Hindlimb muscle (tissue), 1 donor: ENCODE measurements around the gene ZMYND10. TPM values are rescaled to one million over a fixed set of nuclear protein-coding genes. Genes with fewer than 3 reads are reported as not detected.

Experiments used
- polyA plus RNA-seq: library from polyadenylated mRNA; unstranded; fragments of 120-200 nt; gene quantifications from one replicate; pipeline ENCODE4 v1.2.1, GENCODE V29; 2013; ENCODE audit not compliant: insufficient read length

The ZMYND10 gene
- polyA plus RNA-seq, 1 donor, result 1.4 TPM

Other genes starting within 250 kb of the ZMYND10 start
- gene SEMA3F, start 190.4 kb downstream of the ZMYND10 start, polyA plus RNA-seq, result 13.0 TPM
- 0.37 TPM for gene GNAT1, start 154.1 kb downstream of the ZMYND10 start, polyA plus RNA-seq
- 3.3 TPM for gene SLC38A3, start 140.5 kb downstream of the ZMYND10 start, polyA plus RNA-seq
- gene GNAI2, start 109.5 kb downstream of the ZMYND10 start, polyA plus RNA-seq, result 187 TPM
- 43.9 TPM for gene SEMA3B, start 76.6 kb downstream of the ZMYND10 start, polyA plus RNA-seq
- 35.9 TPM for gene LSMEM2, start 66.6 kb downstream of the ZMYND10 start, polyA plus RNA-seq
- gene IFRD2, start 53.3 kb downstream of the ZMYND10 start, polyA plus RNA-seq, result 54.2 TPM
- gene HYAL3, start 46.3 kb downstream of the ZMYND10 start, polyA plus RNA-seq, result 1.3 TPM
- 9.5 TPM for gene NAA80, start 46.3 kb downstream of the ZMYND10 start, polyA plus RNA-seq
- 2.1 TPM for gene HYAL1, start 42.2 kb downstream of the ZMYND10 start, polyA plus RNA-seq
- 39.2 TPM for gene HYAL2, start 23.0 kb downstream of the ZMYND10 start, polyA plus RNA-seq
- 17.7 TPM for gene TUSC2, start 17.5 kb downstream of the ZMYND10 start, polyA plus RNA-seq
- gene RASSF1, start 4.9 kb downstream of the ZMYND10 start, polyA plus RNA-seq, result 36.3 TPM
- gene NPRL2, start 5.0 kb upstream of the ZMYND10 start, polyA plus RNA-seq, result 17.6 TPM
- gene CYB561D2, start 5.1 kb upstream of the ZMYND10 start, polyA plus RNA-seq, result 8.5 TPM
- gene TMEM115, start 13.8 kb upstream of the ZMYND10 start, polyA plus RNA-seq, result 25.7 TPM
- gene CACNA2D2, start 157.9 kb upstream of the ZMYND10 start, polyA plus RNA-seq, result 8.2 TPM
- gene C3orf18, start 222.0 kb upstream of the ZMYND10 start, polyA plus RNA-seq, result 23.5 TPM
- 21.7 TPM for gene HEMK1, start 223.8 kb upstream of the ZMYND10 start, polyA plus RNA-seq